HEK293 (cell line): ENCODE data around the gene SCRN1.

ENCODE experiments used
- CTCF ChIP-seq: fragments of 450-650 bp; formaldehyde crosslinking; IDR thresholded peaks from 2 replicates; pipeline ENCODE4 v1.5.1; 2016; ENCODE audit warnings: missing biosample characterization, missing genetic modification characterization
- KLF16 ChIP-seq: fragments of 450-650 bp; formaldehyde crosslinking; IDR thresholded peaks from 2 replicates; pipeline ENCODE4 v1.5.1; 2017; ENCODE audit warnings: missing biosample characterization, missing genetic modification characterization
- ZNF561 ChIP-seq: fragments of 450-650 bp; IDR thresholded peaks from 2 replicates; pipeline ENCODE4 v1.5.1; 2018; ENCODE audit warnings: missing biosample characterization, missing genetic modification characterization, borderline replicate concordance

GRCh38 chr7:30028216-30028748, 38.7 kb upstream of the SCRN1 start, which contains the start of gene PLEKHA8:
- TF ChIP-seq KLF16 (tag by site-specific recombination) (no peak), CTCF (tag by site-specific recombination) (no peak), ZNF561 (tag by site-specific recombination) (peak; percentile 61; the same call in 1 of the 2 replicates)
